Measurements from ENCODE around the gene DOK1.

The DOK1 gene

DNA sequence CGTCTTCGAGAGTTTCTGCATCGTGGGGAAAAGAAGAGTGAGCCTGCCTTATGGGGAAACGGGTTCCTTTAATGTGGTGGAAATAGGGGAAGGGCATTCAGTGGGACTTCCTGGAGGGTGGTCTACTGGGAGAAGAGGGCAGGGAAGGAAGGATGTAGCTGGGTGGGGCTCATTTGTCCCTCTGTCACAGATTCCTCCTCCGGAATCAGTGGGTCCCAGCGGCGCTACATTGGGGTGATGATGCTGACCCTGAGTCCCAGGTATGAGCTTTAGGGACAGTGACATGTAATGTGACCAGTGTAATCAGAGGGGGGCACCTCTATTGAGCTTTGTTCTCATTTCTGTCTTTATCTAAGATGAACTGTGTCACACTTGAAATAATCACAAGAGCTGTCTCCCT is 22.9 kb upstream of the DOK1 start:
- intact Hi-C loops (cut with micrococcal nuclease) = loop anchor here (5.0 kb wide), 3 partner anchors 34 to 279 kb away; partner anchors contain the start of gene LBX2
- H3K27ac Mint-ChIP-seq = peak overlapping the region; percentile 39
- H3K4me3 Mint-ChIP-seq = no peak overlapping the region
- no peaks in the 10 kb centered on the region for H3K27me3 Mint-ChIP-seq
- H3K9me3 Mint-ChIP-seq = no peaks in the 10 kb centered on the region
- peaks cover 78% of the 10 kb centered on the region for H3K36me3 Mint-ChIP-seq (ENCODE audit: low read depth)
- peaks cover 41% of the 10 kb centered on the region for H3K4me1 Mint-ChIP-seq (ENCODE audit: low read depth)

DNA sequence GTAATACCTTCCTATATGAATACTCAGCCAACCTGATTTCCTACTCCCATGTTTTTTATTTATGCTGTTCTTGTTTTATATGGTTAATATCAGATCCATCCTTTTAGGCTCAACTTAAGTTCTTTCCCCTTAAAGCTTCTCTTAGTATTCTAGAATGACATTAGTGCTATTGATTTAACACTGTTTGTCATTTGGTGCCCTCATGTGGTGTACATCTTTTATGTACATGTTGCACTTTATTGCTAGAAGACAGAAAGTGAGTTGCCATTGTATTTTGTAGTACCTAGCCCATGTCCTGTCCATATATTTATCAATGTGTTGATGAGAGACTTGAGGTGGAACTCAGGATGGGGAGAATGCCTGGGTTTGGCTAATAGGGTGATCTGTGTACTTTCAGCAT is 22.3 kb upstream of the DOK1 start:
- peaks cover 72% of the 10 kb centered on the region for H3K36me3 Mint-ChIP-seq (ENCODE audit: low read depth)
- no peaks in the 10 kb centered on the region for H3K27me3 Mint-ChIP-seq
- H3K4me1 Mint-ChIP-seq (ENCODE audit: low read depth) = peaks cover 36% of the 10 kb centered on the region
- no peak overlapping the region for H3K4me3 Mint-ChIP-seq
- H3K27ac Mint-ChIP-seq = peak overlapping the region; percentile 39
- no peaks in the 10 kb centered on the region for H3K9me3 Mint-ChIP-seq
- intact Hi-C loops (cut with micrococcal nuclease) = loop anchor here (5.0 kb wide), 3 partner anchors 35 to 280 kb away; partner anchors contain the start of gene LBX2

DNA sequence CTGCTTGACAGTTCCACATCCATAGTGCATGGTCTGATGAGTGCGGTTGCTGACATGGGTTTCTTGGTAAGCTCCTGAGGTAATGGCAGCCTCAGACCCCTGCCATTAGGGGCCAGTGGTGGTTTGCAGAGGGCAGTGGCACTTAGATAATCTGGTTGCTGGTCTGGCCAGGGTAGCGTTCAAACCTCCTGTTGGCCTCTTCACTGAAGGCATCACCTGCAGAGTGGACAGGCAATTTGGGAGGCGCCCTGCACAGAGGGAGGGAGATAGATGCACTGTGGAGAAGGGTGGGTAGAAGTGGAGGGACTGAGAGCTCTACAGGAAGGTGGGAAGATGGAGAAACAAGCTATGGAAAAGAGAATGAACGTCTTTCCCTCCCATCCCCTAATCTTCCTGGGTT is 21.1 kb upstream of the DOK1 start:
- peaks cover 2% of the 10 kb centered on the region for H3K27me3 Mint-ChIP-seq
- peaks cover 60% of the 10 kb centered on the region for H3K36me3 Mint-ChIP-seq (ENCODE audit: low read depth)
- peaks cover 23% of the 10 kb centered on the region for H3K4me1 Mint-ChIP-seq (ENCODE audit: low read depth)
- no peak overlapping the region for H3K27ac Mint-ChIP-seq
- no peak overlapping the region for H3K4me3 Mint-ChIP-seq
- H3K9me3 Mint-ChIP-seq = no peaks in the 10 kb centered on the region
- intact Hi-C loops (cut with micrococcal nuclease) = loop anchor here (5.0 kb wide), 3 partner anchors 36 to 281 kb away; partner anchors contain the start of gene LBX2

DNA sequence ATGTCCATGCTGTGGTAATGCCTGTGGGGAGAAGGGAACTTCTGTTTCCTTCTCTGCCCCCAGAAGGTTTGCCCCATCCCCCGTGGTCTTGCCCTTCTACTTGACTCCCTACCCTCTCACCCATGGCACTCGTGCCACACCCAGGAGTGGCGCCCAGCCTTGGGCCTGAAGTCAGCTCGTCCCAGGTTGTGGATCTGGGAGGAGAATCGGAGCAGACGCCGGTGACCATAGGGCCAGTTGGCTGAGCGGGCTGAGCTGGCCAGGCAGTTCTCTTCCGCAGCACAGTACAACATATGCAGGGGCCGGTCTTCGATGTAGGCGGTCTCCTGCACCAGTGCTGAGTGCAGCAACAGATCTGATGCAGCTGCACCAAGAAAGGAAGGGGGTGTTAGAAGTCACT is 20.1 kb upstream of the DOK1 start:
- Mint-ChIP-seq H3K9me3 (no peaks in the 10 kb centered on the region), H3K4me1 (ENCODE audit: low read depth) (peaks cover 24% of the 10 kb centered on the region), H3K27me3 (peaks cover 2% of the 10 kb centered on the region), H3K27ac (no peak overlapping the region), H3K36me3 (ENCODE audit: low read depth) (peaks cover 50% of the 10 kb centered on the region), H3K4me3 (no peak overlapping the region)
- intact Hi-C loops (cut with micrococcal nuclease) = loop anchor here (5.0 kb wide), 3 partner anchors 37 to 282 kb away; partner anchors contain the start of gene LBX2

DNA sequence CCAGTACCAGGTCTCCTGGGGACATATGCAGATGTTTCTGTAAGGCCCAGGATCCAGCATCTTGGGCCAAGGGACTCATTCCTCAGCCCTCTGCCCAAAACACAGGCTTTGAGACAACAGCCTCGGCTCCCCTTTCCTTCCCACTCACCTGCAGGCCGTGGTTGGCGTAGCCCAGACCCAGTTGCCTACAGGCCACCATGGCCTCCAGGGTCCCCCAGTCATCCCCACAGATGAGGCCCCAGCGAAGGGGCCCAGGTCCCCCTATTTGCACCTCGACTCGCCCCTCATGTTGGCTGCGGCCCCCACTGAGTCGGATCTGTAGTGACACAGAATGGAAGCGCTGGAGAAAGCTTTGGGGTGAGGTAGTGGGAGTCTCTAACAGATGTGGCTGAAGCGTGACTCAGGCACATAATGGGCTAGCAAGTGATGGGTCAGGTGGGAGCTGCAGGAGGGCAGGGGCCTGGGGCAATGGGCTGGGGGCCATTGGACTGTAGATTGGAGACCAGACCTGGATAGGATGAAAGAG is 19.0 kb upstream of the DOK1 start:
- intact Hi-C loops (cut with micrococcal nuclease) = no loop called here
- Mint-ChIP-seq H3K9me3 (no peaks in the 10 kb centered on the region), H3K4me1 (ENCODE audit: low read depth) (peaks cover 27% of the 10 kb centered on the region), H3K36me3 (ENCODE audit: low read depth) (peaks cover 50% of the 10 kb centered on the region), H3K4me3 (no peak overlapping the region), H3K27me3 (peaks cover 2% of the 10 kb centered on the region), H3K27ac (no peak overlapping the region)

DNA sequence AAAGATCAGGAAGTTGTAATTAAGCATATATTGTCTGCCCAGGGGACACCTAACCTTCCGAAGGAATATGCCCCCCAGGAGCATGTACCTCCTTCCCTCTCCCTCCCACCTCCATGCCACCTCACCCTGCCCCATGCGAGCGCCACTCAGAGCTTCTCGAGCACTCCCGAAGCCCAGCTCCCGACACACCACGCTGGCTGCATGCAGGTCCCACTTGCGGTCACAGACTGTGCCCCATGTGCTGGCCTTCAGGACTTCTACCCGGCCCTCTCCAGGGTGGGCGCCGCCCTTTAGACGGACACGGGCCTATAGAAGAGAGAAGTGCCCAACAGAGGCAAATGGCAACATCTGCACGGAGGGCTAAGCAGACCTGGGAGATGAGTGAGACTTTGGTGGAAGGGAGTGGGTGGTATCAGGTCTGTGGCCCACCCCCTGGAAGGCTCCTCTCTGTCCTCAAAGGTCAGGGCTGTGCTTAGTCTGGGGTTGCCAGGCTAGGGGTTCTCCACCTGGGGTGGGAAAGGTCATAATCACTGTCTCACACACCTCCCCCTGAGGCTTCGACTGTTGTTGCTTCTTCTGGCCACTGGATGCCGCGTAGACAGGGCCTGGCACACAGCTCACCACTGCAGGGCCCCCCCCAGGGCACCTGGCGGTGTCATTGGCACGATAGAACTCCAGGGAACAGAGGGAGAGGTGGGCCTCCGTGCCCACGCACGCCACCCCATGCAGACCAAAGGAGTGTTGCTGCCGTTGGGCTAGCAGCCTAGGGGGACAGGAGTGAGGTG is 18.2 kb upstream of the DOK1 start:
- intact Hi-C loops (cut with micrococcal nuclease) = no loop called here
- H3K27me3 Mint-ChIP-seq = peaks cover 2% of the 10 kb centered on the region
- H3K36me3 Mint-ChIP-seq (ENCODE audit: low read depth) = peaks cover 43% of the 10 kb centered on the region
- H3K4me1 Mint-ChIP-seq (ENCODE audit: low read depth) = peaks cover 19% of the 10 kb centered on the region
- no peak overlapping the region for H3K27ac Mint-ChIP-seq
- H3K9me3 Mint-ChIP-seq = no peaks in the 10 kb centered on the region
- no peak overlapping the region for H3K4me3 Mint-ChIP-seq

DNA sequence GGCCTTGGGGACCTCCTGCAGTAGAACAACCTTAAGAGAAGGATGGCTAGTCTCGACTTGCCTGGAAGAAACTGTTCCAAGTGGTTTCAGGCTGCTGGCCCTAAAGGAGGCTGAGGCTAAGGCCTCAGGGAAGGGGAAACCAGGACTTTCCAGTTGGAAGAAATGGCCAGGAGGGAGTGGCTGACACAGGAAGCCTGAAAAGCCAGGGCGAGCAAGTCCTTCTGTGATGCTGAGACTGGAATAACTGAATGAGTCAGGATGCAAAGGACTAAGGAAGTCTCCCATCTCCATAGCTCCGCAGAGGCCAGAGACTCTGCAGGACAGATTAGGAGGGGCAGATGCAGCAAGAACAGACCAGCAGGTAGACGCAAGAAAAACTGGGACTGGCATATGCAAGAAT is 17.4 kb upstream of the DOK1 start:
- no peaks in the 10 kb centered on the region for H3K9me3 Mint-ChIP-seq
- H3K27me3 Mint-ChIP-seq = peaks cover 2% of the 10 kb centered on the region
- H3K36me3 Mint-ChIP-seq (ENCODE audit: low read depth) = peaks cover 40% of the 10 kb centered on the region
- no peak overlapping the region for H3K4me3 Mint-ChIP-seq
- intact Hi-C loops (cut with micrococcal nuclease) = no loop called here
- H3K4me1 Mint-ChIP-seq (ENCODE audit: low read depth) = peaks cover 11% of the 10 kb centered on the region
- no peak overlapping the region for H3K27ac Mint-ChIP-seq

DNA sequence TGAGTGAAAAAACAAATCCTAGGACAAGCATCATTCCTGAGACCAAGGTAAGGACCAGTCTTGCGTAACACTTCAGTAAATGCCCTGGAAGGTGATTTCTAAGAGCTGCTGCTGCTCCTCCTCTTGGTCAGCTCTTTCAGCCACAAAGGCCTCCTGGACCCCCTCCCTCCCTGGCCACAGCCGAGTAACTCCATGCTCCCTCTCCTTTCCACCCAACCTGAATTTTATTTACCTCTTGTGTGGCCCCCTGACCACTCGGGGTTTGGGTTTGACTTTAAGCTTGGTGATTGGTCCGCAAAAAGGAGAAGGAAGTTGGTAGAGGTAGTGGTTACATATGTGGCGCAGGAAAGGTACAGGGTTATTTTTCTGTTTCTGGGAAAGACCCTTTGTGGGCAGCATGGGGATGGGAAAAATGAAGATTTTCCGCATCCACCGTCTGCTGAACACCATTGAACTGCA is 15.6 kb upstream of the DOK1 start:
- H3K36me3 Mint-ChIP-seq (ENCODE audit: low read depth) = peaks cover 29% of the 10 kb centered on the region
- no peak overlapping the region for H3K4me3 Mint-ChIP-seq
- H3K27ac Mint-ChIP-seq = no peak overlapping the region

DNA sequence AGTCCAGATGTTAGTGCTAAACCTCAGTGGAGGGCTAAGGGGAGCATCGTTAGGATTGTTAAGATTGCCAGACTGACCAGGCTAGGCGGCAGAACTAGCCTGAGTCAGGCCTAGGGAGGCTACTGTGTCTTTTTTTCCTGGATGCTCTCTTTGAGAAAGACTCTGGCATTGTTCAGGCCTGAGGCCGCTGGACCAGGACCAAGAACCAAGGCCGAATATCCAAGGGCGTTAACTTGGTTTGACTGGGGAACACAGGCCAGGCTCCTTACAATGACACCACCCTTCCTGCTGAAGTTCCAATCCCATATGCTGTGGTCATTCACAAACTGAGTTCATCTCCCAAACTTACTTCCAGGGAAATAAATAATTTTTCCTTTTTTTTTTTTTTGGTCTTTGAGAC is 14.2 kb upstream of the DOK1 start:
- intact Hi-C loops (cut with micrococcal nuclease) = no loop called here
- Mint-ChIP-seq H3K27ac (no peak overlapping the region), H3K4me1 (ENCODE audit: low read depth) (peaks cover 9% of the 10 kb centered on the region), H3K9me3 (no peaks in the 10 kb centered on the region), H3K36me3 (ENCODE audit: low read depth) (peaks cover 18% of the 10 kb centered on the region), H3K4me3 (no peak overlapping the region), H3K27me3 (peaks cover 2% of the 10 kb centered on the region)

More for the DNA sequence above, 15.6 kb upstream of the DOK1 start:
- peaks cover 2% of the 10 kb centered on the region for H3K27me3 Mint-ChIP-seq
- H3K9me3 Mint-ChIP-seq = no peaks in the 10 kb centered on the region
- intact Hi-C loops (cut with micrococcal nuclease) = no loop called here
- peaks cover 9% of the 10 kb centered on the region for H3K4me1 Mint-ChIP-seq (ENCODE audit: low read depth)

DNA sequence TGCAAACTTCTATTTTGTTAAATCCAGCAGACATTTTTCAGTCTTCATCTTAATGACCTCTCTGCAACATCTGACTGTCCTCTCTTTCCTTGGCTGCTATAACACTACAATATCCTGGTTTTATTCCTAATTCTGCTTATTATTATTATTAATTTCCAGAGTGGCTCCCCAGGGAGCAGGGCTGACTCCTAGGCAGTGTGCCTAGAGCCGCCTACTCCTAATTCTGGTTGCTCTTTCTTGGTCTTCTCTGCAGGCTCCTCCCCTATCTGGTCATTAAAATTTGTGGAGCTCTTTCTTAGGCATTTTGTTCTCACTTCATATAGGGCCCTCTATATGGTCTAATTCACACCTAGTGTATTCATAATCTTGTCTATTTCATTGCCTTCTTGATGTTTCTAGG is 11.5 kb upstream of the DOK1 start:
- Mint-ChIP-seq H3K4me1 (ENCODE audit: low read depth) (peaks cover 9% of the 10 kb centered on the region), H3K9me3 (no peaks in the 10 kb centered on the region), H3K36me3 (ENCODE audit: low read depth) (peaks cover 11% of the 10 kb centered on the region), H3K27ac (no peak overlapping the region), H3K27me3 (peaks cover 2% of the 10 kb centered on the region), H3K4me3 (no peak overlapping the region)
- intact Hi-C loops (cut with micrococcal nuclease) = no loop called here

DNA sequence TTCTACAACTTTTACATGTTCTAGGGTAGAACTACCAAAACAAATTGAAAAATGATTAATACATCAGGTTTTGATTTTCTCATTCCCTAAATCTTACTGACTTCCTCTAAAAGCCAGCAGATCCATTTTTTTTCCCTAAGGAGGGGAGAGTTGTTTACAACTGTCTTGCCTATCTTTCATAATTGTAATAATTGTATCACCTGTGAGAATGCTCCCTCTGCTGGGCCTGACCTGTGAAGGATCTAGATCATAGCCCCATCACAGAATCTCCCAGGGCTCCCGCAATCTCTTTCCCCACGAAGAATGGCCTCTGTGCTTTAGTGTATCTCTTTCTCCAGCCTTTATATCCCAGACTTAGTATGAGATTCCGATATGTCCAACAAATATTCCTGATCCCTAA is 9.9 kb upstream of the DOK1 start:
- Mint-ChIP-seq H3K4me3 (no peak overlapping the region), H3K9me3 (no peaks in the 10 kb centered on the region)
- intact Hi-C loops (cut with micrococcal nuclease) = no loop called here

DNA sequence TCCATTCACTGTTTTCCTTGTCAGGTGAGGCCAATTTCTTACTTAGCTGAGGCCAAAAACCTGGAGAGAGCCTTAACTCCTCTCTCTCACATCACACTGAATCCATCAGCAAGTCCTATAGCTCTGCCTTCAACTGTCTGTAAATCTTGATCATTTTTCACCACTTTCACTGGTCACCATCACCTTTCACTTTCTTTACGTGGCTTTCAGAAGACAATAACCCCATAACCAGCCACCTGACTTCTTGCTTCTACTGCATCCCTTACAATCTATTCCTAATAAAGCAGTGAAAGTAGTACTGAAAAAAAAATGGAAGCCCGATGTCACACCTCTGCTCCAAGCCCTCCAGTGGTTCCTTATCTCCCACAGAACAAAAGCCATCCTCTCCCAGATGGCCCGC is 8.5 kb upstream of the DOK1 start:
- Mint-ChIP-seq H3K27me3 (no peaks in the 10 kb centered on the region), H3K9me3 (no peaks in the 10 kb centered on the region), H3K4me1 (ENCODE audit: low read depth) (peaks cover 26% of the 10 kb centered on the region), H3K27ac (no peak overlapping the region), H3K4me3 (no peak overlapping the region), H3K36me3 (ENCODE audit: low read depth) (peaks cover 31% of the 10 kb centered on the region)
- intact Hi-C loops (cut with micrococcal nuclease) = no loop called here

More for the DNA sequence above, 9.9 kb upstream of the DOK1 start:
- Mint-ChIP-seq H3K27ac (no peak overlapping the region), H3K4me1 (ENCODE audit: low read depth) (peaks cover 13% of the 10 kb centered on the region), H3K27me3 (no peaks in the 10 kb centered on the region), H3K36me3 (ENCODE audit: low read depth) (peaks cover 17% of the 10 kb centered on the region)

DNA sequence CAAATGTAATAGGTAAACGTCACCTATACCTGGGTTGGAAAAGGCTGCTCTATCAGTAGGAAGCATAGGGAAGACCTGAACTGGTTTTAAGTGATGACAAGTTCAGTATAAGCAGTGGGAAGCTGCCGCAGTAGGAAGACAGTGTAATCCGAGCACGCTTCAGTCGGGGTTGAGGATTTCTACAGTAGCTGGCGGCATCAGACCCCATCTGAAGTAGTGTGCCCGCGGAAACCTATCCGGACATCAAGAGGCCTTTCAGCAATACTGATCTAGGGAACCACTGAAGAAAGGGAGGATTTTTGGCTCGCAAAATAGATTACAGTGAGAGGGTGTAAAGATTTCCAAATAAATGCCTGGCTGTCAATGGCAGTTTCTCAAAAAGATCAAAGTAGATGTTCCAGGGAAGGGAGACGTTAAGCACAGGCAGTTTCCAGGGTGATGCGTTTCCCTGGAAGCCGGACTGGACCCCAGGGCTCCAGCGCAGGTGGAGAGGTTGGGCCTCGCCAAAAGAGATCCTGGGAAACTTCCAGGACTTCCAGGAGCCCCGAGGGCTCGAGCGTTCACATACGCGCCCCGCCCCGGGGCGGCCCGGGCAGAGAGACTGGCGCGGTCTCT is 6.1 kb upstream of the DOK1 start:
- intact Hi-C loops (cut with micrococcal nuclease) = loop anchor here (2.0 kb wide), 1 partner anchor 38 kb away; no protein-coding TSS in a partner anchor
- H3K27ac Mint-ChIP-seq = peak overlapping the region; percentile 79
- no peaks in the 10 kb centered on the region for H3K9me3 Mint-ChIP-seq
- H3K36me3 Mint-ChIP-seq (ENCODE audit: low read depth) = peaks cover 38% of the 10 kb centered on the region
- H3K4me1 Mint-ChIP-seq (ENCODE audit: low read depth) = peaks cover 47% of the 10 kb centered on the region
- H3K4me3 Mint-ChIP-seq = peak overlapping the region; percentile 84
- H3K27me3 Mint-ChIP-seq = no peaks in the 10 kb centered on the region
